Muscle layer of colon (tissue), 2 donors: ENCODE results near the gene CLCN2.
A peak's percentile ranks its signal among the peaks of the same experiment; 100 is the strongest.

ENCODE experiments used
- H3K27ac ChIP-seq: one replicate; pipeline ENCODE4 v1.7.0; 2013; ENCODE audit warnings: low read depth, mild to moderate bottlenecking, low read length, moderate library complexity
- H3K27me3 ChIP-seq, 2 donors: one replicate each; pipeline ENCODE4 v1.7.0; 2013; ENCODE audit warnings: low read length in 2 of 2, mild to moderate bottlenecking in 2 of 2; ENCODE audit not compliant: insufficient read depth in 2 of 2, control insufficient read depth in 1 of 2
- H3K36me3 ChIP-seq: one replicate; pipeline ENCODE4 v1.7.0; 2013; ENCODE audit warnings: mild to moderate bottlenecking, low read length; ENCODE audit not compliant: insufficient read depth
- H3K4me1 ChIP-seq: one replicate; pipeline ENCODE4 v1.7.0; 2013; ENCODE audit warnings: mild to moderate bottlenecking, low read length; ENCODE audit not compliant: insufficient read depth
- H3K4me3 ChIP-seq, 2 donors: one replicate each; pipeline ENCODE4 v1.7.0; 2013; ENCODE audit warnings: low read length in 2 of 2, low read depth in 1 of 2, mild to moderate bottlenecking in 1 of 2, moderate library complexity in 1 of 2
- H3K9ac ChIP-seq: one replicate; pipeline ENCODE4 v1.7.0; 2013; ENCODE audit warnings: low read length
- H3K9me3 ChIP-seq: one replicate; pipeline ENCODE4 v1.7.0; 2013; ENCODE audit warnings: mild to moderate bottlenecking, low read length
- donor health status: abdominal sarcoma.
- donor health status: Adenocarcinoma of cecum.

CLCN2 gene

DNA sequence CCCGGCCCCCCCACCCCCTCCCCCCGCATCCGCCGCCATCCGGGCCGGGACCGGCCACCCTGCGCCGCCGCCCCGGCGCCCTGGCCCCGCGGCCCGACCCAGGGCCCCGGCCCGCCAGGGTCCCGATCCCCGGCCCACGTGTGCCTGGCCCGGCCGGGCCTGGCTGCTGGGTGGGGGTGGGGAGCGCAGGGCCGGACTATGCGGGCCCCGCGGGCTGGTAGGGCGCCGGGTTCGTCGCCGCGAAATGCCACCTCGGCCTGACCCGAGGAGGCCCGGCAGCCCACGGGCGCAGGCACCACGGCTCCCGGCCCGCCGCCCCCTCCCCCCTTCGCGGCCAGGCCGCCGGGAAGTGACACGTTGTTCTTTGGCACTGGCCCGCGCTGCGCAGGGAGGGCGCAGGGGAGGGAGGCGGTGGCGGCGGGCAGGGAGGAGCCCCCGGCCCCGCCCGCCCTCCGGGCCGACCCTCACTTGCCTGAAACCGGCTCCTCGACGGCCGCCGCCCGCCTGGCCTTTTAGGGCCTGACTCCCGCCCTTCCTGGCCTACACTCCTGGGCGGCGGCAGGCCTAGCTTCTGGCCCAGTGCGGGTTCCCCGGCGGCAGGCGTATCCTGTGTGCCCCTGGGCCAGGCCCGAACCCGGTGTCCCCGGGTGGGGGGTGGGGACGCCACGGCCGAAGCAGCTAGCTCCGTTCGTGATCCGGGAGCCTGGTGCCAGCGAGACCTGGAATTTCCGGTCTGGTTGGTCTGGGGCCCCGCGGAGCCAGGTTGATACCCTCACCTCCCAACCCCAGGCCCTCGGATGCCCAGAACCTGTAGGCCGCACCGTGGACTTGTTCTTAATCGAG is 46.5 kb downstream of the CLCN2 start:
- Histone ChIP-seq H3K4me3 (peak overlapping the region; percentile 72 to 76), H3K27ac (peak overlapping the region; percentile 99), H3K27me3 (no peaks in the 10 kb centered on the region), H3K36me3 (peaks cover 18% of the 10 kb centered on the region), H3K4me1 (peaks cover 39% of the 10 kb centered on the region), H3K9ac (peak overlapping the region; percentile 92), H3K9me3 (no peaks in the 10 kb centered on the region)

GRCh38 chr3:184314363-184314699 is 47.1 kb downstream of the CLCN2 start, which contains the start of gene EIF4G1:
Gene EIF4G1, plus strand, starts transcription at chr3:184314606. Its CDS starts 1,191 bp downstream, at chr3:184315797.
- H3K27ac ChIP-seq = peak within 1 kb of the TSS; percentile 99
- H3K36me3 ChIP-seq = peaks cover 18% of the 10 kb centered on the region
- peak within 1 kb of the TSS; percentile 92 for H3K9ac ChIP-seq
- peak within 1 kb of the TSS; percentile 72 to 76 for H3K4me3 ChIP-seq
- H3K4me1 ChIP-seq = peaks cover 35% of the 10 kb centered on the region
- no peaks in the 10 kb centered on the region for H3K9me3 ChIP-seq
- H3K27me3 ChIP-seq = no peaks in the 10 kb centered on the region

DNA sequence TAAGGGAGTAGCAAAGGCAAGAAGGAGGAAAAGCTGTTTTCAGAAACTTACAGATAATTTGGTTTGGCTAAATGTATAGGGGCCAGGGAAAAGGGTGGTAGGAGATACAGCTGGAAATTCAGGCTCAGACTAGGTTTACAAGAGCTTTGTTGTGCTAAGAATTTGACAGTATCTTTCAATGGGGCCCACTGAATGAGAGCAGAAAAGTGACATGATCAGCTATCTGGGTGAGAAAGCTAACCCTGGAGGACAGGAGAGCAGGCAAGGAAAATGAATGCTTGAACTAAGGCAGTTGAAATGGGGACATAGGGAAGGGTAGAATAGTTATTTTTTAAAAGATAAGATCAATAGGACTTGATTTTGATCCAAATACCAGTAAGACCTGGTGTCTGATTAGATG is 49.8 kb downstream of the CLCN2 start:
- peaks cover 29% of the 10 kb centered on the region for H3K36me3 ChIP-seq
- no peaks in the 10 kb centered on the region for H3K9me3 ChIP-seq
- no peaks in the 10 kb centered on the region for H3K27me3 ChIP-seq
- no peak overlapping the region for H3K9ac ChIP-seq
- no peak overlapping the region for H3K4me3 ChIP-seq
- H3K27ac ChIP-seq = no peak overlapping the region
- H3K4me1 ChIP-seq = peaks cover 8% of the 10 kb centered on the region

GRCh38 chr3:184308744-184309143 is 52.7 kb downstream of the CLCN2 start:
- Histone ChIP-seq H3K4me3 (no peak overlapping the region), H3K9ac (no peak overlapping the region), H3K4me1 (no peaks in the 10 kb centered on the region), H3K36me3 (peaks cover 52% of the 10 kb centered on the region), H3K27me3 (no peaks in the 10 kb centered on the region), H3K27ac (no peak overlapping the region), H3K9me3 (no peaks in the 10 kb centered on the region)

GRCh38 chr3:184307915-184308314 is 53.5 kb downstream of the CLCN2 start:
- Histone ChIP-seq H3K4me1 (no peaks in the 10 kb centered on the region), H3K9ac (no peak overlapping the region), H3K27me3 (no peaks in the 10 kb centered on the region), H3K4me3 (no peak overlapping the region), H3K9me3 (no peaks in the 10 kb centered on the region), H3K36me3 (peaks cover 60% of the 10 kb centered on the region), H3K27ac (no peak overlapping the region)

DNA sequence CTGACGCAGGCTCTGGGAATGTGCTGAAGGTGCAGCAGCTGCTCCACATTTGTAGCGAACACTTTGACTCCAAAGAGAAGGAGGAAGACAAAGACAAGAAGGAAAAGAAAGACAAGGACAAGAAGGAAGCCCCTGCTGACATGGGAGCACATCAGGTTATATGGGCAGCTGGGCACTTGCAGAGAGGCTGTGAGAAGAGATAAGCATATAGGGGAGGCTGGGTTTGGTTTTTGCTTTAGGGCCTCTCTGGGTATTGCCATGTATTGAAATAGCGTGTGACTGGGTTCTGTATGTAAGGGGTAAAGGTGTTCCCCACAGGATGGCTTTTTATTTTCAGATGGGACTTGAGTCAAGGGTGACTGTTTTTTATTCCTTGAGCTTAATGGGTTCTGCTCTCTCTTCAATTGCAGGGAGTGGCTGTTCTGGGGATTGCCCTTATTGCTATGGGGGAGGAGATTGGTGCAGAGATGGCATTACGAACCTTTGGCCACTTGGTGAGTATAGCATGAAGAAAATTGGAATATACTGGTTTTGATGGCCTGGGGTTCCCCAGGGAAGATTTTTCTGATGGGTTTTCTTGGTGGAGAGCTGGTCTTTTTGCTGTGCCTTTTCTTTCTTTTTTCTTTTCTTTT is 54.9 kb downstream of the CLCN2 start:
- H3K9ac ChIP-seq = no peak overlapping the region
- peaks cover 74% of the 10 kb centered on the region for H3K36me3 ChIP-seq
- H3K27me3 ChIP-seq = no peaks in the 10 kb centered on the region
- no peaks in the 10 kb centered on the region for H3K9me3 ChIP-seq
- no peak overlapping the region for H3K27ac ChIP-seq
- H3K4me1 ChIP-seq = no peaks in the 10 kb centered on the region
- H3K4me3 ChIP-seq = no peak overlapping the region

DNA sequence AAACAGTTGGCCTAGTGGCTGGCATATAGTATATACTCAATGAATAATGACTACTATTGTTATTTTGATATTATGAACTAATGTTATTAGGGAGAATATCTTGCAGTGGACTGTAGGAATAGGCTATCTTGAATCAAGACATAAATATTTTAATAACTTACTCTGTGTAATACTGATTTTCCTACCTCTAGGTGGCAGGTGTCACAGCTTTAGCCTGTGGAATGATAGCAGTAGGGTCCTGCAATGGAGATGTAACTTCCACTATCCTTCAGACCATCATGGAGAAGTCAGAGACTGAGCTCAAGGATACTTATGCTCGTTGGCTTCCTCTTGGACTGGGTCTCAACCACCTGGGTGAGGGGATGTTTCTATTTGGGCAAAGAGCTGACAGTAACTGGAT is 55.8 kb downstream of the CLCN2 start:
- Histone ChIP-seq H3K4me1 (peaks cover 2% of the 10 kb centered on the region), H3K4me3 (no peak overlapping the region), H3K9ac (no peak overlapping the region), H3K9me3 (no peaks in the 10 kb centered on the region), H3K27ac (no peak overlapping the region), H3K36me3 (peaks cover 81% of the 10 kb centered on the region), H3K27me3 (no peaks in the 10 kb centered on the region)

GRCh38 chr3:184300378-184300720 is 61.1 kb downstream of the CLCN2 start:
- Histone ChIP-seq H3K36me3 (peaks cover 48% of the 10 kb centered on the region), H3K9ac (no peak overlapping the region), H3K4me3 (peak overlapping the region in 1 of 2 donors; percentile 55)

DNA sequence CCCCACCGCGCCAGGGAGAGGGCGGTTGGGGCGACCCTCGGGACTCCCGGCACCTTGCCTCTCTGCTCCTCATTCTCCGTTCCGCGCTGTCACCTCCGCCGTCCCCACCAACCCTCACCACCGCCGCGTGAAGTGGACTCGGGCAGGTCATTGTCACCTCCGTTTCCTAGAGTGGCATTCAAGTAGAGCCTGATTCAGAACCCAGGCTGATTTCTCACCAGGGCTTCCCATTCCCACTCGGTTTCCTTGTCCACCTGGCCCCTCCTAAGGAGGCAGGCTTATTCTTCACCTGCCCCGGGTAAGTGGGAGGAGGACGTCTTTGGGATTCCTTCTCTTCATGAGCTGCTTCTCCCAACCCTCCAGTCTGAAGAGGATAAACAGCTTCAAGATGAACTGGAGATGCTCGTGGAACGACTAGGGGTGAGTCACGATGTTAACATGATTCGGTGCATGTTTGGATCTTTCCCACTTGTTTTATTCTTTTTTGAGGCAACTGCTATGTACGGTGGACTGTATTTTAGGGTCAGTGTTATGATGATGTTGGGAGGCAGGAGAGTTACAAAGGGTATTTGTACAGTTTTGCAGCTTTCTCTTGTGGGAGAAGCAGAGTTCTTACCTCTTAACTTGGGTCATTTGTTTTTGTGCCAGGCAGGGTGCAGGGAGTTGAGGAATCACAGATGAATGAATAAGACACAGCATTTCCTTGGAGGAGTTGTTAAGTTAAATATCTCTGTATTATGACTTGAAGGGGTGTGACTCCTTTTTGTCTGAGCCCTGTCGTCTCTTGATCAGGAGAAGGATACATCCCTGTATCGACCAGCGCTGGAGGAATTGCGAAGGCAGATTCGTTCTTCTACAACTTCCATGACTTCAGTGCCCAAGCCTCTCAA is 61.7 kb downstream of the CLCN2 start:
- Histone ChIP-seq H3K36me3 (peaks cover 44% of the 10 kb centered on the region), H3K9me3 (no peaks in the 10 kb centered on the region), H3K27me3 (no peaks in the 10 kb centered on the region), H3K27ac (peak overlapping the region; percentile 72), H3K9ac (peak overlapping the region; percentile 10), H3K4me1 (peaks cover 12% of the 10 kb centered on the region), H3K4me3 (peak overlapping the region; percentile 55 to 79)

More at GRCh38 chr3:184300378-184300720, 61.1 kb downstream of the CLCN2 start:
- Histone ChIP-seq H3K27me3 (no peaks in the 10 kb centered on the region), H3K9me3 (no peaks in the 10 kb centered on the region), H3K4me1 (peaks cover 12% of the 10 kb centered on the region), H3K27ac (no peak overlapping the region)

GRCh38 chr3:184298759-184299487 is 62.5 kb downstream of the CLCN2 start, which contains the start of gene PSMD2:
Gene PSMD2, plus strand, starts transcription at chr3:184299241. Its CDS starts 26 bp downstream, at chr3:184299267.
- H3K27ac ChIP-seq = peak within 1 kb of the TSS; percentile 92
- peaks cover 12% of the 10 kb centered on the region for H3K4me1 ChIP-seq
- peak within 1 kb of the TSS; percentile 73 to 79 for H3K4me3 ChIP-seq
- H3K36me3 ChIP-seq = peaks cover 36% of the 10 kb centered on the region
- H3K9ac ChIP-seq = peak within 1 kb of the TSS; percentile 87
- H3K9me3 ChIP-seq = no peaks in the 10 kb centered on the region
- H3K27me3 ChIP-seq = no peaks in the 10 kb centered on the region
